ENCODE measurements around the gene TRMT44.

Gene TRMT44

GRCh38 chr4:8470451-8471024, 30.0 kb downstream of the TRMT44 start:
- DNase-seq, result no peak
- H3K36me3 ChIP-seq (ENCODE audit: control insufficient read depth in 1 of 2, insufficient read depth in 2 of 2, low read depth in 1 of 2, low read length in 2 of 2), result peaks cover 34 to 59% of the 10 kb centered on the region in 2 experiments
- no peak overlapping the region for H4K8ac ChIP-seq (ENCODE audit: low read length)
- no peak overlapping the region for H3K9ac ChIP-seq (ENCODE audit: low read length)
- H2BK120ac ChIP-seq (ENCODE audit: low read depth, low read length), result no peak overlapping the region
- H3K23ac ChIP-seq (ENCODE audit: low read length in 2 of 2), result no peak overlapping the region
- no peak overlapping the region for H3K27ac ChIP-seq (ENCODE audit: low read length, poor library complexity, severe bottlenecking)
- H3K9me3 ChIP-seq (ENCODE audit: control insufficient read depth, low read length), result no peaks in the 10 kb centered on the region
- H3K18ac ChIP-seq (ENCODE audit: low read depth in 1 of 2, low read length in 2 of 2), result no peak overlapping the region
- H3K27me3 ChIP-seq (ENCODE audit: control insufficient read depth in 1 of 2, insufficient read depth in 1 of 2, low read length in 2 of 2), result no peaks in the 10 kb centered on the region
- no peak overlapping the region for H2BK15ac ChIP-seq (ENCODE audit: low read depth, poor library complexity, severe bottlenecking)
- H3K4me1 ChIP-seq (ENCODE audit: control insufficient read depth, insufficient read depth, low read depth, low read length), result peaks cover 40% of the 10 kb centered on the region
- H3K4me3 ChIP-seq (ENCODE audit: insufficient read depth in 1 of 2, low read depth in 1 of 2, low read length in 2 of 2), result no peak overlapping the region
- WGBS, result 97% methylated on average over 14 of the region's 14 CpGs
- H3K4me2 ChIP-seq (ENCODE audit: low read length, poor library complexity, severe bottlenecking), result no peak overlapping the region
- no peak overlapping the region for H3K14ac ChIP-seq (ENCODE audit: low read length in 2 of 2)
- no peak overlapping the region for H4K91ac ChIP-seq (ENCODE audit: low read length)
- no peak overlapping the region for H2AFZ ChIP-seq (ENCODE audit: low read depth, low read length)
- H2BK5ac ChIP-seq (ENCODE audit: low read depth, low read length, poor library complexity, severe bottlenecking), result no peak overlapping the region
- H2BK12ac ChIP-seq (ENCODE audit: low read length in 2 of 2), result no peak overlapping the region
- peaks cover 28% of the 10 kb centered on the region for H3K79me1 ChIP-seq (replicated peaks; ENCODE audit: low read length, poor library complexity, severe bottlenecking)
- H3K4ac ChIP-seq (ENCODE audit: low read depth in 1 of 2, low read length in 2 of 2), result no peak overlapping the region
- no peak overlapping the region for H2AK5ac ChIP-seq (ENCODE audit: low read length, severe bottlenecking)

- peak overlapping the region; percentile 16 for H2AK5ac ChIP-seq (ENCODE audit: low read length, severe bottlenecking)
- H3K18ac ChIP-seq (ENCODE audit: low read depth in 1 of 2, low read length in 2 of 2), result peak overlapping the region in 1 of 2 experiments; percentile 69
- H3K4me2 ChIP-seq (ENCODE audit: low read length, poor library complexity, severe bottlenecking), result no peak overlapping the region
- H2BK120ac ChIP-seq (ENCODE audit: low read depth, low read length), result peak overlapping the region; percentile 51
- H3K23ac ChIP-seq (ENCODE audit: low read length in 2 of 2), result no peak overlapping the region
- no peak overlapping the region for H2AFZ ChIP-seq (ENCODE audit: low read depth, low read length)
- no peaks in the 10 kb centered on the region for H3K27me3 ChIP-seq (ENCODE audit: control insufficient read depth in 1 of 2, insufficient read depth in 1 of 2, low read length in 2 of 2)
- H3K79me1 ChIP-seq (replicated peaks; ENCODE audit: low read length, poor library complexity, severe bottlenecking), result peaks cover 22% of the 10 kb centered on the region
- peaks cover 40% of the 10 kb centered on the region for H3K4me1 ChIP-seq (ENCODE audit: control insufficient read depth, insufficient read depth, low read depth, low read length)
- H3K36me3 ChIP-seq (ENCODE audit: control insufficient read depth in 1 of 2, insufficient read depth in 2 of 2, low read depth in 1 of 2, low read length in 2 of 2), result peaks cover 34 to 57% of the 10 kb centered on the region in 2 experiments
- H3K4me3 ChIP-seq (ENCODE audit: insufficient read depth in 1 of 2, low read depth in 1 of 2, low read length in 2 of 2), result no peak overlapping the region
- no peak overlapping the region for H4K8ac ChIP-seq (ENCODE audit: low read length)
- H4K91ac ChIP-seq (ENCODE audit: low read length), result peak overlapping the region; percentile 8
- H2BK5ac ChIP-seq (ENCODE audit: low read depth, low read length, poor library complexity, severe bottlenecking), result no peak overlapping the region
- H2BK15ac ChIP-seq (ENCODE audit: low read depth, poor library complexity, severe bottlenecking), result no peak overlapping the region
- H3K9me3 ChIP-seq (ENCODE audit: control insufficient read depth, low read length), result no peaks in the 10 kb centered on the region
- peak overlapping the region in 1 of 2 experiments; percentile 61 for H3K4ac ChIP-seq (ENCODE audit: low read depth in 1 of 2, low read length in 2 of 2)
- peak overlapping the region; percentile 46 to 85 for H2BK12ac ChIP-seq (ENCODE audit: low read length in 2 of 2)
- WGBS, result 93% methylated on average over 21 of the region's 24 CpGs
- no peak overlapping the region for H3K9ac ChIP-seq (ENCODE audit: low read length)
- H3K14ac ChIP-seq (ENCODE audit: low read length in 2 of 2), result peak overlapping the region in 1 of 2 experiments; percentile 86
- no peak overlapping the region for H3K27ac ChIP-seq (ENCODE audit: low read length, poor library complexity, severe bottlenecking)
- no peak for DNase-seq
Measured at GRCh38 chr4:8471211-8471875, 30.8 kb downstream of the TRMT44 start.

- Histone ChIP-seq H3K4me2 (ENCODE audit: low read length, poor library complexity, severe bottlenecking) (no peak overlapping the region), H4K91ac (ENCODE audit: low read length) (peak overlapping the region; percentile 94), H3K27me3 (ENCODE audit: control insufficient read depth in 1 of 2, insufficient read depth in 1 of 2, low read length in 2 of 2) (no peaks in the 10 kb centered on the region), H2BK5ac (ENCODE audit: low read depth, low read length, poor library complexity, severe bottlenecking) (no peak overlapping the region), H2BK15ac (ENCODE audit: low read depth, poor library complexity, severe bottlenecking) (no peak overlapping the region), H3K79me1 (replicated peaks; ENCODE audit: low read length, poor library complexity, severe bottlenecking) (peaks cover 18% of the 10 kb centered on the region), H3K23ac (ENCODE audit: low read length in 2 of 2) (peak overlapping the region in 1 of 2 experiments; percentile 77), H3K14ac (ENCODE audit: low read length in 2 of 2) (peak overlapping the region in 1 of 2 experiments; percentile 99), H4K8ac (ENCODE audit: low read length) (peak overlapping the region; percentile 88), H3K4ac (ENCODE audit: low read depth in 1 of 2, low read length in 2 of 2) (peak overlapping the region; percentile 89 to 90), H2AFZ (ENCODE audit: low read depth, low read length) (peak overlapping the region; percentile 16), H3K4me3 (ENCODE audit: insufficient read depth in 1 of 2, low read depth in 1 of 2, low read length in 2 of 2) (no peak overlapping the region), H3K18ac (ENCODE audit: low read depth in 1 of 2, low read length in 2 of 2) (peak overlapping the region; percentile 86 to 100), H3K4me1 (ENCODE audit: control insufficient read depth, insufficient read depth, low read depth, low read length) (peaks cover 40% of the 10 kb centered on the region), H3K9ac (ENCODE audit: low read length) (peak overlapping the region; percentile 69), H2BK12ac (ENCODE audit: low read length in 2 of 2) (peak overlapping the region; percentile 95 to 99), H3K9me3 (ENCODE audit: control insufficient read depth, low read length) (no peaks in the 10 kb centered on the region), H3K27ac (ENCODE audit: low read length, poor library complexity, severe bottlenecking) (peak overlapping the region; percentile 88), H3K36me3 (ENCODE audit: control insufficient read depth in 1 of 2, insufficient read depth in 2 of 2, low read depth in 1 of 2, low read length in 2 of 2) (peaks cover 33 to 55% of the 10 kb centered on the region in 2 experiments), H2BK120ac (ENCODE audit: low read depth, low read length) (peak overlapping the region; percentile 35), H2AK5ac (ENCODE audit: low read length, severe bottlenecking) (peak overlapping the region; percentile 29)
- 90% methylated on average over 8 of the region's 8 CpGs for WGBS
- DNase-seq, result no peak
Measured at GRCh38 chr4:8472158-8472688, 31.6 kb downstream of the TRMT44 start.

- Histone ChIP-seq H2BK120ac (ENCODE audit: low read depth, low read length) (peak overlapping the region; percentile 35), H3K9ac (ENCODE audit: low read length) (peak overlapping the region; percentile 69), H2BK5ac (ENCODE audit: low read depth, low read length, poor library complexity, severe bottlenecking) (no peak overlapping the region), H3K4me3 (ENCODE audit: insufficient read depth in 1 of 2, low read depth in 1 of 2, low read length in 2 of 2) (no peak overlapping the region), H3K18ac (ENCODE audit: low read depth in 1 of 2, low read length in 2 of 2) (peak overlapping the region; percentile 86 to 100), H3K27me3 (ENCODE audit: control insufficient read depth in 1 of 2, insufficient read depth in 1 of 2, low read length in 2 of 2) (no peaks in the 10 kb centered on the region), H3K79me1 (replicated peaks; ENCODE audit: low read length, poor library complexity, severe bottlenecking) (peaks cover 19% of the 10 kb centered on the region), H3K23ac (ENCODE audit: low read length in 2 of 2) (peak overlapping the region in 1 of 2 experiments; percentile 77), H4K8ac (ENCODE audit: low read length) (peak overlapping the region; percentile 88), H3K4ac (ENCODE audit: low read depth in 1 of 2, low read length in 2 of 2) (peak overlapping the region; percentile 89 to 90), H3K4me2 (ENCODE audit: low read length, poor library complexity, severe bottlenecking) (no peak overlapping the region), H2AFZ (ENCODE audit: low read depth, low read length) (peak overlapping the region; percentile 16), H2BK15ac (ENCODE audit: low read depth, poor library complexity, severe bottlenecking) (no peak overlapping the region), H4K91ac (ENCODE audit: low read length) (peak overlapping the region; percentile 94), H2BK12ac (ENCODE audit: low read length in 2 of 2) (peak overlapping the region in 1 of 2 experiments; percentile 99), H3K4me1 (ENCODE audit: control insufficient read depth, insufficient read depth, low read depth, low read length) (peaks cover 40% of the 10 kb centered on the region), H3K9me3 (ENCODE audit: control insufficient read depth, low read length) (no peaks in the 10 kb centered on the region), H3K36me3 (ENCODE audit: control insufficient read depth in 1 of 2, insufficient read depth in 2 of 2, low read depth in 1 of 2, low read length in 2 of 2) (peaks cover 36 to 60% of the 10 kb centered on the region in 2 experiments), H3K14ac (ENCODE audit: low read length in 2 of 2) (peak overlapping the region in 1 of 2 experiments; percentile 99), H3K27ac (ENCODE audit: low read length, poor library complexity, severe bottlenecking) (peak overlapping the region; percentile 88), H2AK5ac (ENCODE audit: low read length, severe bottlenecking) (no peak overlapping the region)
- DNase-seq, result peak; percentile 95
- WGBS, result 20% methylated on average over 6 of the region's 7 CpGs
Measured at GRCh38 chr4:8472689-8473197, 32.2 kb downstream of the TRMT44 start.

All from mesenchymal stem cell (in vitro differentiated cells and primary cell).